WTC11 (cell line): Measurements from ENCODE around the gene DR1. TPM values are rescaled to one million over a fixed set of nuclear protein-coding genes. Genes with fewer than 3 reads are reported as not detected.

Experiments used
- ATAC-seq: fragments of 200-7000 bp; cut with Tn5 transposase; 2 replicates; pipeline ENCODE4 v1.10.0; 2021; ENCODE audit warnings: mild to moderate bottlenecking, moderate library complexity
- CTCF ChIA-PET: fragments of 300-600 bp; sonication (Branson Sonifier 250); formaldehyde crosslinking; loops from one replicate; lab custom pipeline; 2021; ENCODE audit warnings: antibody characterized with exemption; lab: Charles Lee
- POLR2A ChIA-PET: fragments of 350-600 bp; sonication (Branson Sonifier 250); formaldehyde crosslinking; loops from one replicate; lab custom pipeline; 2021; ENCODE audit warnings: antibody characterized with exemption; lab: Charles Lee
- DNase-seq: peaks from one replicate; pipeline ENCODE4 v3.0.0; 2021; ENCODE audit warnings: low spot score
- H3K27ac Mint-ChIP-seq: 2 replicates; pipeline ENCODE4 v1.8.0; 2021; ENCODE audit warnings: mixed read lengths
- H3K27me3 Mint-ChIP-seq: 2 replicates; pipeline ENCODE4 v1.8.0; 2021; ENCODE audit warnings: low read depth, mild to moderate bottlenecking, moderate library complexity, mixed read lengths
- H3K36me3 Mint-ChIP-seq: 2 replicates; pipeline ENCODE4 v1.8.0; 2021; ENCODE audit warnings: mixed read lengths
- H3K4me1 Mint-ChIP-seq: 2 replicates; pipeline ENCODE4 v1.8.0; 2022; ENCODE audit warnings: mixed read lengths
- H3K4me3 Mint-ChIP-seq: 2 replicates; pipeline ENCODE4 v1.8.0; 2021; ENCODE audit warnings: mild to moderate bottlenecking, moderate library complexity, mixed read lengths
- H3K9me3 Mint-ChIP-seq: 2 replicates; pipeline ENCODE4 v1.8.0; 2021; ENCODE audit warnings: mixed read lengths
- E2F5 ChIP-seq: sonication (generic); formaldehyde crosslinking; IDR thresholded peaks from 2 replicates; pipeline ENCODE4 v1.8.1; 2022; ENCODE audit warnings: mild to moderate bottlenecking, moderate library complexity, missing genetic modification reagents
- GRHL2 ChIP-seq: fragments of 250-450 bp; sonication (Bioruptor Pico); IDR thresholded peaks from 2 replicates; pipeline ENCODE4 v1.8.0; 2022; ENCODE audit warnings: mild to moderate bottlenecking, moderate library complexity; ENCODE audit not compliant: insufficient replicate concordance, severe bottlenecking
- MLX ChIP-seq: sonication (generic); formaldehyde crosslinking; IDR thresholded peaks from 2 replicates; pipeline ENCODE4 v1.8.1; 2023; ENCODE audit warnings: mild to moderate bottlenecking, missing genetic modification reagents, moderate library complexity
- MYBL2 ChIP-seq: sonication (generic); formaldehyde crosslinking; IDR thresholded peaks from 2 replicates; pipeline ENCODE4 v1.8.1; 2023; ENCODE audit warnings: mild to moderate bottlenecking, moderate library complexity, missing genetic modification reagents
- NFE2L1 ChIP-seq: sonication (generic); formaldehyde crosslinking; IDR thresholded peaks from 2 replicates; pipeline ENCODE4 v1.8.1; 2023; ENCODE audit warnings: missing genetic modification reagents
- NFYB ChIP-seq: sonication (generic); formaldehyde crosslinking; conservative IDR thresholded peaks from 2 replicates; pipeline ENCODE4 v1.8.0; 2022; ENCODE audit warnings: low read depth, missing genetic modification reagents
- SP1 ChIP-seq: sonication (generic); formaldehyde crosslinking; conservative IDR thresholded peaks from 2 replicates; pipeline ENCODE4 v1.8.1; 2022; ENCODE audit warnings: missing genetic modification reagents
- ZBTB43 ChIP-seq: sonication (generic); formaldehyde crosslinking; IDR thresholded peaks from 2 replicates; pipeline ENCODE4 v1.8.1; 2023; ENCODE audit warnings: mild to moderate bottlenecking, missing genetic modification reagents
- ZNF263 ChIP-seq: sonication (generic); formaldehyde crosslinking; IDR thresholded peaks from 2 replicates; pipeline ENCODE4 v1.8.1; 2022; ENCODE audit warnings: low read depth, mild to moderate bottlenecking, moderate library complexity, missing genetic modification reagents
- total RNA-seq: library from RNA; stranded (reverse); gene quantifications from 3 replicates; pipeline ENCODE4 v1.2.3, GENCODE V29; 2021
- TF ChIP-seq, protein P1 (sequence below): sonication (generic); formaldehyde crosslinking; IDR thresholded peaks from 2 replicates; pipeline ENCODE4 v1.8.0; 2022; ENCODE audit warnings: mild to moderate bottlenecking, missing genetic modification reagents
- TF ChIP-seq, protein P2 (sequence below): sonication (generic); formaldehyde crosslinking; conservative IDR thresholded peaks from 2 replicates; pipeline ENCODE4 v1.8.1; 2022; ENCODE audit warnings: mild to moderate bottlenecking, missing genetic modification reagents
- TF ChIP-seq, protein P3 (sequence below): fragments of 250-450 bp; sonication (Bioruptor Pico); IDR thresholded peaks from 2 replicates; pipeline ENCODE4 v2.1.2; 2022; ENCODE audit warnings: mild to moderate bottlenecking, moderate library complexity

The DR1 gene
- total RNA-seq, 1 experiment from 2014 or later: 62.8 TPM

- Mint-ChIP-seq H3K27ac (no peak overlapping the region), H3K27me3 (no peaks in the 10 kb centered on the region), H3K36me3 (peaks cover 6% of the 10 kb centered on the region; the same call in 1 of the 2 replicates), H3K4me1 (peaks cover 28% of the 10 kb centered on the region), H3K4me3 (peak overlapping the region; percentile 90), H3K9me3 (no peaks in the 10 kb centered on the region)
- ATAC-seq: no peak
- no peak for TF ChIP-seq MYBL2 (CRISPR knock-in tag)
- TF ChIP-seq, protein P1, sequence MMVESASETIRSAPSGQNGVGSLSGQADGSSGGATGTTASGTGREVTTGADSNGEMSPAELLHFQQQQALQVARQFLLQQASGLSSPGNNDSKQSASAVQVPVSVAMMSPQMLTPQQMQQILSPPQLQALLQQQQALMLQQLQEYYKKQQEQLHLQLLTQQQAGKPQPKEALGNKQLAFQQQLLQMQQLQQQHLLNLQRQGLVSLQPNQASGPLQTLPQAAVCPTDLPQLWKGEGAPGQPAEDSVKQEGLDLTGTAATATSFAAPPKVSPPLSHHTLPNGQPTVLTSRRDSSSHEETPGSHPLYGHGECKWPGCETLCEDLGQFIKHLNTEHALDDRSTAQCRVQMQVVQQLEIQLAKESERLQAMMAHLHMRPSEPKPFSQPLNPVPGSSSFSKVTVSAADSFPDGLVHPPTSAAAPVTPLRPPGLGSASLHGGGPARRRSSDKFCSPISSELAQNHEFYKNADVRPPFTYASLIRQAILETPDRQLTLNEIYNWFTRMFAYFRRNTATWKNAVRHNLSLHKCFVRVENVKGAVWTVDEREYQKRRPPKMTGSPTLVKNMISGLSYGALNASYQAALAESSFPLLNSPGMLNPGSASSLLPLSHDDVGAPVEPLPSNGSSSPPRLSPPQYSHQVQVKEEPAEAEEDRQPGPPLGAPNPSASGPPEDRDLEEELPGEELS (CRISPR knock-in tag): no peak
- TF ChIP-seq NFE2L1: no peak
- TF ChIP-seq, protein P2, sequence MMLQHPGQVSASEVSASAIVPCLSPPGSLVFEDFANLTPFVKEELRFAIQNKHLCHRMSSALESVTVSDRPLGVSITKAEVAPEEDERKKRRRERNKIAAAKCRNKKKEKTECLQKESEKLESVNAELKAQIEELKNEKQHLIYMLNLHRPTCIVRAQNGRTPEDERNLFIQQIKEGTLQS (CRISPR knock-in tag): no peak
- ChIA-PET POLR2A (interaction anchor here (0.7 to 1.2 kb wide), 2 partner anchors 101 to 499 kb away, joined by 3 read pairs; no protein-coding TSS in a partner anchor), CTCF (interaction anchor here (2.7 kb wide), 1 partner anchor 43 kb away, joined by 25 read pairs; no protein-coding TSS in a partner anchor)
- no peak for DNase-seq
Observed at GRCh38 chr1:93347334-93347899, 1.7 kb downstream of the DR1 start.

DNA sequence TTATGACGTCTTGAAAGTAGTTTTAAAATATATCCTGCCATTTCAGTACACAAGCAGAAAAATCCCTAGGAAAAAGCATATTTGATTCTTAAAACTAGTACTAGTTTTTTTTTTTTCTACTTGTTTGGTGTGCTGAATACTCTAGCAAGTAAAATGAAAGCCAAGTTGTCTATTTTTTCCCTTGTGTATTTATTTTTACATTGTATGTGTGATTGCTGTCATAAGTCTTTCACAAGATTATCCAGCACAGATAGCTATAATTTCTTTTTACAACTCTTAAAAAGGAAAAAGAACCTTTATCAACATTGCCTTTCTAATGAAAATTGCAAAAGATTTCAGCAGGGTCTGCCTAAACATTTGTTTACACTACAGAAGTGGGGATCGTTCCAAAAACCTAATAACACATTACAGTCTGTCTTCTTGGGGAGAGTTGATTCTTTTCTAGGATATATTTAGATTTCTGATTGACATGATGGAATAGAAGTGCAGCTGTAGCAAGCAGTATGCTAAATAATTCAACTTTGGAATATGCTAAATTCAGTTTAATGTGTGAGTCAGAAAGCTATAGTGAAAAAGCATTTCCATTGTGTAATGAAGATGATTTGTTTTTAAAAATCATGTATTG lies 2.5 kb downstream of the DR1 start:
- Mint-ChIP-seq H3K27ac (no peak overlapping the region), H3K4me3 (peak overlapping the region; percentile 90), H3K4me1 (peaks cover 28% of the 10 kb centered on the region), H3K9me3 (no peaks in the 10 kb centered on the region), H3K36me3 (peaks cover 9% of the 10 kb centered on the region; the same call in 1 of the 2 replicates), H3K27me3 (no peaks in the 10 kb centered on the region)
- DNase-seq (no peak), ATAC-seq (no peak)
- POLR2A ChIA-PET: no interaction called here
- CTCF ChIA-PET: no interaction called here
- TF ChIP-seq ZBTB43 (CRISPR knock-in tag): no peak
- TF ChIP-seq, all 79 proteins: peak for 0

DNA sequence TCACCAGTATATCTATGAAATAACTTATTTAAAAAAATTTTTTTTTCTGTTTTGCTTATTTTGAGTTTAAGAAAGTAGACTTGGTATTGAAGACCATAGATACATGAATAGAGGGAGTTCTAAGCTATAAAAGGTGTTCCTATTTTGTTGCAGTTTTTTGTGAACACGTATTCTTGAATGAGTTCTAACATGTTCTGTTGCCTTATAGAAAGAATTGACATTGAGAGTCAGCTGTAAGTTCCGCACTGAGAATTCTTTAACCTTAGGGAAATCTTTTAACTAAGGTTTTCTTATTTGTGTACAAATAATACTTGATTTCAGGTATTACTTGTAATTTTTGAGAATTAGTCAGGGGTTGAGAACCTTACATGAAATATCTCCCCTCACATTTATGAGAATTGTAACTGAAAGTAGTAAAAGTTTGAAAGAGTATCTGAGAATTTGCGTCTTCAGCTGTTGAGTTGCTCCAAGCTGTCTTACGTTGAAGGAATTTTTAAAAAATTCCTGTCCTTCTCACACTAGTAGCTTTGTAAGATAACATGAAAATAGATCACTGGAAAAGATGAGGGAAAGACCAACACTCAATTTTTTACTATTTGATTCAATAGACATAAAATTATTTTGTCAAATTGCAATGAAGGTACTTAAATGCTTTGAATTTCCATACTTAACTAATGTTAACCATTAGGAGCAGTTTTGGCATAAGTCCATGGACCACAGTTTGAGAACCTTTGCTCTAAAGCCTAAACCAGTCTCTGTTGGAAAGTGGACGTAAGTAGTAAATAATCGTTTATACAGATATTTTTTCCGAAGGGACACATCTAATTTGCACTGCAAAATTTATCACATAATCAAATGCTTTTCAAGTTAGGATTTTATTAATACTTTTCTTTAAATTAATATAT lies 3.8 kb downstream of the DR1 start:
- ChIA-PET CTCF (interaction anchor here (0.9 kb wide), 1 partner anchor 45 kb away, joined by 5 read pairs; no protein-coding TSS in a partner anchor), POLR2A (no interaction called here)
- TF ChIP-seq ZNF263 (CRISPR knock-in tag) (no peak), SP1 (CRISPR knock-in tag) (no peak)
- TF ChIP-seq, protein P3, sequence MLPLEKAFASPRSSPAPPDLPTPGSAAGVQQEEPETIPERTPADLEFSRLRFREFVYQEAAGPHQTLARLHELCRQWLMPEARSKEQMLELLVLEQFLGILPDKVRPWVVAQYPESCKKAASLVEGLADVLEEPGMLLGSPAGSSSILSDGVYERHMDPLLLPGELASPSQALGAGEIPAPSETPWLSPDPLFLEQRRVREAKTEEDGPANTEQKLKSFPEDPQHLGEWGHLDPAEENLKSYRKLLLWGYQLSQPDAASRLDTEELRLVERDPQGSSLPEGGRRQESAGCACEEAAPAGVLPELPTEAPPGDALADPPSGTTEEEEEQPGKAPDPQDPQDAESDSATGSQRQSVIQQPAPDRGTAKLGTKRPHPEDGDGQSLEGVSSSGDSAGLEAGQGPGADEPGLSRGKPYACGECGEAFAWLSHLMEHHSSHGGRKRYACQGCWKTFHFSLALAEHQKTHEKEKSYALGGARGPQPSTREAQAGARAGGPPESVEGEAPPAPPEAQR (CRISPR knock-in tag): no peak
- Mint-ChIP-seq H3K27me3 (no peaks in the 10 kb centered on the region), H3K36me3 (peaks cover 12% of the 10 kb centered on the region), H3K4me3 (peak overlapping the region; percentile 90), H3K27ac (no peak overlapping the region), H3K9me3 (no peaks in the 10 kb centered on the region), H3K4me1 (peaks cover 28% of the 10 kb centered on the region)
- ATAC-seq (no peak), DNase-seq (no peak)

GRCh38 chr1:93350322-93350721 lies 4.6 kb downstream of the DR1 start:
- POLR2A ChIA-PET: no interaction called here

More at GRCh38 chr1:93350322-93350721, 4.6 kb downstream of the DR1 start:
- Mint-ChIP-seq H3K4me3 (no peak overlapping the region; the same call in 1 of the 2 replicates), H3K27ac (peak overlapping the region; percentile 85), H3K4me1 (peaks cover 25% of the 10 kb centered on the region), H3K9me3 (no peaks in the 10 kb centered on the region), H3K27me3 (no peaks in the 10 kb centered on the region), H3K36me3 (peaks cover 18% of the 10 kb centered on the region)
- TF ChIP-seq GRHL2 (CRISPR knock-in tag) (no peak), NFYB (CRISPR knock-in tag) (no peak), MLX (CRISPR knock-in tag) (no peak), E2F5 (CRISPR knock-in tag) (no peak)
- CTCF ChIA-PET: no interaction called here
- DNase-seq: no peak
- ATAC-seq: no peak
